ENCODE data around the gene KANK4.

The KANK4 gene

GRCh38 chr1:62268315-62268714 lies 50.9 kb downstream of the KANK4 start:
- Histone ChIP-seq H3K36me3 (ENCODE audit: control insufficient read depth in 5 of 5, insufficient read depth in 5 of 5, low read length in 5 of 5) (peaks cover 3 to 19% (median 13%) of the 10 kb centered on the region in 5 donors), H3K27ac (ENCODE audit: low read depth, low read length) (no peak overlapping the region), H3K27me3 (ENCODE audit: control insufficient read depth in 5 of 5, insufficient read depth in 4 of 5, low read length in 5 of 5) (no peaks in the 10 kb centered on the region), H3K4me1 (ENCODE audit: control insufficient read depth in 5 of 5, insufficient read depth in 5 of 5, low read length in 5 of 5) (peaks cover 0 to 17% (median 14%) of the 10 kb centered on the region in 5 donors), H3K4me3 (ENCODE audit: low read depth in 1 of 5, low read length in 5 of 5) (no peak overlapping the region), H3K9ac (ENCODE audit: low read length in 5 of 5) (no peak overlapping the region), H3K9me3 (ENCODE audit: control insufficient read depth in 5 of 5, low read length in 5 of 5) (no peaks in the 10 kb centered on the region)

DNA sequence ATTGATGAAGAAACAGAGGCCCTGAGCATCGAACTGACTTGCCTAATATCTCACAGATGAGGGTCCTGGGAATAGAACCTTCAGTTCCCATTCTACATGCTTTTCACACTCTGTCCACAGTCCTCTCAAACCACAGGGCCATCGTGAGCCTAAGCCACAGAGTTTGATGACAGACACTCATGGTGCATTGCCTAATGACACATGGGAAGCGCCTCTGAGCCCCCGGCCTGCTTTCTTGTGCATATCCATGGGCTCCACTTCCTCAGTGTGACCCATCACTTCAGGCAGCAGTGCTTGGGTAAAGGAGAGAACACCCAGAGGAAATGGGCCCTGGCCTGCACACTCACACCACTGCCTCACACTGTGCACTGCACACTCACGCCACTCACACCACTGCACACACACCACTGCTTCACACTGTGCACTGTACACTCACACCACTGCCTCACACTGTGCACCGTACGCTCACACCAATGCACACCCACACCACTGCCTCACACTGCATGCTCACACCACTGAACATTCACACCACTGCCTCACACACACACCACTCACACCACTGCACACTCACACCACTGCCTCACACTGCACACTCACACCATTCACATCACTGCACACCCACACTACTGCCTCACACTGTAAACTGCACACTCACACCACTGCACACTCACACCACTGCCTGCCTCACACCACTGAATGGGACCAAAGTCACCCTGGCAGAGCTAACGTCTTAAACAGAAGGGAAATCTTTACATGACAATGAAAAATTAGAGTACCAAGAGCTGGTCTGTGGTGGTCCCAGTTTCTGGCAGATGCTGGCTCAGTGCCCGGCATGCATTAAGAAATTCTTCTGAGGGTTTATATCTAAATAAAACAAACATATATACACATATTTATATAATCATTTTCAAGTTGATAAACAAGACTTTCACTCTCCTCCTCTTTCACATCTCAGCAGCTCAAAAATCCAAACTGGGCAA lies 53.0 kb downstream of the KANK4 start:
- Histone ChIP-seq H3K4me1 (ENCODE audit: control insufficient read depth in 5 of 5, insufficient read depth in 5 of 5, low read length in 5 of 5) (peaks cover 0 to 12% (median 9%) of the 10 kb centered on the region in 5 donors), H3K36me3 (ENCODE audit: control insufficient read depth in 5 of 5, insufficient read depth in 5 of 5, low read length in 5 of 5) (peaks cover 7 to 21% (median 13%) of the 10 kb centered on the region in 5 donors), H3K9ac (ENCODE audit: low read length in 5 of 5) (no peak overlapping the region), H3K27me3 (ENCODE audit: control insufficient read depth in 5 of 5, insufficient read depth in 4 of 5, low read length in 5 of 5) (no peaks in the 10 kb centered on the region), H3K9me3 (ENCODE audit: control insufficient read depth in 5 of 5, low read length in 5 of 5) (no peaks in the 10 kb centered on the region), H3K4me3 (ENCODE audit: low read depth in 1 of 5, low read length in 5 of 5) (no peak overlapping the region), H3K27ac (ENCODE audit: low read depth, low read length) (no peak overlapping the region)

- H3K9me3 ChIP-seq (ENCODE audit: control insufficient read depth in 5 of 5, low read length in 5 of 5): no peaks in the 10 kb centered on the region
- H3K4me1 ChIP-seq (ENCODE audit: control insufficient read depth in 5 of 5, insufficient read depth in 5 of 5, low read length in 5 of 5): peaks cover 0 to 10% (median 9%) of the 10 kb centered on the region in 5 donors
- H3K9ac ChIP-seq (ENCODE audit: low read length in 5 of 5): no peak overlapping the region
- no peak overlapping the region for H3K27ac ChIP-seq (ENCODE audit: low read depth, low read length)
- H3K27me3 ChIP-seq (ENCODE audit: control insufficient read depth in 5 of 5, insufficient read depth in 4 of 5, low read length in 5 of 5): no peaks in the 10 kb centered on the region
- peaks cover 7 to 26% (median 13%) of the 10 kb centered on the region in 5 donors for H3K36me3 ChIP-seq (ENCODE audit: control insufficient read depth in 5 of 5, insufficient read depth in 5 of 5, low read length in 5 of 5)
- H3K4me3 ChIP-seq (ENCODE audit: low read depth in 1 of 5, low read length in 5 of 5): no peak overlapping the region
Observed at GRCh38 chr1:62263814-62264353, 55.4 kb downstream of the KANK4 start.

DNA sequence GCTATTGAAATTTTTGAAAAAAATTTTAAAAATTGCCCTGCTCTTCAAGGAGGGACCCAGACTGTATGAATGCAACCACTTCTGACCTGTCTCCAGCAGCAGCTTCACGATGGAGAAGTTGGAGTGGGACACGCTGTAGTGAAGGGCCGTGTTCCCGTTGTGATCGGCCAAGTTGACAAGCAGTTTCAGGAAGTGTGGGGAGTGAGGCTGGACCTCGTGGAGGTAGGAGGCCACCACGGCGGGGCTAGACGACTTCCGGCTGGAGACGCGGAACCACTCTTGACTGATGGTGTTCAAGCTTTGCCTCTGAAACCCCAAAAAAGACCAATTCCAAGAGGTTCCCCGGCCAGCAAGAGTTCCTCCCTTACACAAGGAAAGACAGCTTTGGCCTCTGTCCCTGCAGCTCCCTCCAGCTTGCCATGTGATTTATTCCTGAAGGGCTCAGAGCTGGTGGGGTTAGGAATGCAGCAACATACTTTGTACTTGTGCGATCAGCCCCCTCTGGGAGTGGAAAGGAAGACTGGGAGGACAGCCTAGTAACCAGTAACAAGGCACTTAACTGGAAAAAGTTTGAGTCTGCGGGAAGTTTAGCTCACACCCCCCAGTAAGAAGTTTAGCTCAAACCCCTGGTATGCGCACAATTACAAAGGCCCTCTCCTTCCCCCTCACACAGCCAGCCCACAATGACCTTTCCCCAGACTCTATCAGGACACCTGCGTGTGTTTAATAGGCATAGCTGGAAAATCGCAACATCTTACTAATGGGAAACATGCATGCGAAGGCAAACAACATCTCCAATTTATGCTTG lies 56.0 kb downstream of the KANK4 start:
- Histone ChIP-seq H3K27me3 (ENCODE audit: control insufficient read depth in 5 of 5, insufficient read depth in 4 of 5, low read length in 5 of 5) (no peaks in the 10 kb centered on the region), H3K4me3 (ENCODE audit: low read depth in 1 of 5, low read length in 5 of 5) (no peak overlapping the region), H3K9me3 (ENCODE audit: control insufficient read depth in 5 of 5, low read length in 5 of 5) (no peaks in the 10 kb centered on the region), H3K36me3 (ENCODE audit: control insufficient read depth in 5 of 5, insufficient read depth in 5 of 5, low read length in 5 of 5) (peaks cover 10 to 28% (median 16%) of the 10 kb centered on the region in 5 donors), H3K27ac (ENCODE audit: low read depth, low read length) (no peak overlapping the region), H3K9ac (ENCODE audit: low read length in 5 of 5) (no peak overlapping the region), H3K4me1 (ENCODE audit: control insufficient read depth in 5 of 5, insufficient read depth in 5 of 5, low read length in 5 of 5) (peaks cover 0 to 10% (median 8%) of the 10 kb centered on the region in 5 donors)

DNA sequence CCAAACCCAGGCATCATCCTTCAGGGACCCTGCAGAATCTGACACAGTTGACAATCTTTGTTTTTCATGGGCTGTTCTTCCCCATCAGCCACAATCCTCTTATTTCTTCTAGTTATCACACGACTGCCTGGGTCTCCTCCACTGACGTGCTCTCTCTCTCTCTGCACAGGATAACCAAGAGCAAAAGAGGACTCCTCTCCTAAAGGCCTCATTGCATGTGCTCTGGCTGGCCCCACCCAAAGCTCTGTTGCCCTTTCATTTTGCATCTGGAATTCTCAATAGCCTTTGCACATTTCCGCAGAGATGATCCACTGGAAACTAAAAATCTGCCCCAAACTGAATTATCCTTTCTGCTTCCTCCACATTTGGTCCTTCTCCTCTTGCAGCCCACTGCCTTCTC lies 58.5 kb downstream of the KANK4 start:
- no peaks in the 10 kb centered on the region for H3K27me3 ChIP-seq (ENCODE audit: control insufficient read depth in 5 of 5, insufficient read depth in 4 of 5, low read length in 5 of 5)
- H3K4me1 ChIP-seq (ENCODE audit: control insufficient read depth in 5 of 5, insufficient read depth in 5 of 5, low read length in 5 of 5): peaks cover 0 to 10% (median 8%) of the 10 kb centered on the region in 5 donors
- no peaks in the 10 kb centered on the region for H3K9me3 ChIP-seq (ENCODE audit: control insufficient read depth in 5 of 5, low read length in 5 of 5)
- H3K36me3 ChIP-seq (ENCODE audit: control insufficient read depth in 5 of 5, insufficient read depth in 5 of 5, low read length in 5 of 5): peaks cover 4 to 23% (median 10%) of the 10 kb centered on the region in 5 donors
- no peak overlapping the region for H3K4me3 ChIP-seq (ENCODE audit: low read depth in 1 of 5, low read length in 5 of 5)
- H3K27ac ChIP-seq (ENCODE audit: low read depth, low read length): no peak overlapping the region
- H3K9ac ChIP-seq (ENCODE audit: low read length in 5 of 5): no peak overlapping the region

GRCh38 chr1:62259551-62259950 lies 59.7 kb downstream of the KANK4 start:
- peaks cover 0 to 10% (median 8%) of the 10 kb centered on the region in 5 donors for H3K4me1 ChIP-seq (ENCODE audit: control insufficient read depth in 5 of 5, insufficient read depth in 5 of 5, low read length in 5 of 5)
- no peak overlapping the region for H3K27ac ChIP-seq (ENCODE audit: low read depth, low read length)
- no peak overlapping the region for H3K9ac ChIP-seq (ENCODE audit: low read length in 5 of 5)
- H3K9me3 ChIP-seq (ENCODE audit: control insufficient read depth in 5 of 5, low read length in 5 of 5): no peaks in the 10 kb centered on the region
- H3K4me3 ChIP-seq (ENCODE audit: low read depth in 1 of 5, low read length in 5 of 5): no peak overlapping the region
- no peaks in the 10 kb centered on the region for H3K27me3 ChIP-seq (ENCODE audit: control insufficient read depth in 5 of 5, insufficient read depth in 4 of 5, low read length in 5 of 5)
- peaks cover 3 to 21% (median 10%) of the 10 kb centered on the region in 5 donors for H3K36me3 ChIP-seq (ENCODE audit: control insufficient read depth in 5 of 5, insufficient read depth in 5 of 5, low read length in 5 of 5)

DNA sequence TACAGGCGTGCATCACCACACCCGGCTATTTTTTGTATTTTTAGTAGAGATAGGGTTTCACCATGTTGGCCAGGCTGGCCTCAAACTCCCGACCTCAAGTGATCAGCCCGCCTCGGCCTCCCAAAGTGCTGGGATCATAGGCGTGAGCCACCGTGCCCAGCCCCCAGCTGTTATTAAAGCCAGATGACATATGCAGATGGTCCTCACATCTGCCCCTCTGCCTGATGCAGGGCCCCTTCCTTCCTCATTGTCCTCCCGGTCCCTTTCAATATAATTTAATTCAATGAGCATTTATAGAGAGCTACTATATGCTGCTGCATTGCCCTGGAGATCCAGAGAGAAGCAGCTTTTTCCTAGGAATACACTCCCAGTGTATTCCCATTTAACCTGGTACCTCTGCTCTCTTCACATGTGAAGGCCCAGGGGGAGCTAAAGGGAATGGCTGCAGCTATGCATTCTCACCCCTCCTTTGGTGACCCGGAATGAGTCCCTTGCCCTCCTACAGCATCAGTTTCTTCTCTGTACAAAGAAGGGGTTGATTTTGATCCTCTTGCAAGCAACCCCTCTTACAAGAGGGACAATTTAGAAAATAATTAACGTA lies 69.0 kb downstream of the KANK4 start:
- Histone ChIP-seq H3K4me3 (ENCODE audit: low read depth in 1 of 5, low read length in 5 of 5) (no peak overlapping the region), H3K4me1 (ENCODE audit: control insufficient read depth in 5 of 5, insufficient read depth in 5 of 5, low read length in 5 of 5) (no peaks in the 10 kb centered on the region), H3K9me3 (ENCODE audit: control insufficient read depth in 5 of 5, low read length in 5 of 5) (no peaks in the 10 kb centered on the region), H3K9ac (ENCODE audit: low read length in 5 of 5) (no peak overlapping the region), H3K27ac (ENCODE audit: low read depth, low read length) (no peak overlapping the region), H3K27me3 (ENCODE audit: control insufficient read depth in 5 of 5, insufficient read depth in 4 of 5, low read length in 5 of 5) (no peaks in the 10 kb centered on the region), H3K36me3 (ENCODE audit: control insufficient read depth in 5 of 5, insufficient read depth in 5 of 5, low read length in 5 of 5) (peaks cover 0 to 33% (median 18%) of the 10 kb centered on the region in 5 donors)

DNA sequence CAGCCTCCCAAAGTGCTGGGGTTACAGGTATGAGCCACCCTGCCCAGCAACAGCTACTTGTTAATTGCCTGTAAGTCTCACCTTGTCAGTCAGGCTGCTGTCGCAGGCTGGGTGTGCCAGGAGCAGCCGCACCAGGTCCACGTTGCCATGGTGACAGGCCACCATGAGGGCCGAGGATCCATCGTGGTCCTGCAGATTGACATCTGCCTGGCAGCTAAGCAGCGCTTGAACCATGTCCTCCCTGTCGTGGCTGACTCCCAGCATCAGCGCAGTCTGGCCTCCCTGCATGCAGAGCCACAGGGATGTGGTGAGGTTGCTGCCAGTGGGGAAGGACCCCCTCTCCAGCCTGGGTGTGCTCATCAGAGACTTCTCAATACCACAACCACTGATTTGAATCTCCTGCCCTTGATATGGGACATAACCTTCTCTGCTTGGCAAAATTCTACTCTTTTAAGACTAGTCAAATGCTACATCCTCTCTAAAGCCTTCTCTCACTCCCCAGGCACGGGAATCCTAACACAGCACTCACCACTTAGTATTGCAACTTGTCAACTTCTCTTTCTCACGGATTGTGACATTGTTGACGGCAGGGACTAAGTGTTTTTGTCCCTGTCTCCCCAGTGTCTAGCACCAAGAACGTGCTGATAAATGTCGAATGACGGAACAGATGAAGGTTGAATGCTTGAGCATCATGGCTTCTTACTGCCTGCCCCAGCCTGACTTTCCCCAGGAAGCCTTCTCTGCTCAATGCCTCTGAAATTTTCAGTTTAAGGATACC lies 71.7 kb downstream of the KANK4 start:
- Histone ChIP-seq H3K9ac (ENCODE audit: low read length in 5 of 5) (no peak overlapping the region), H3K27ac (ENCODE audit: low read depth, low read length) (no peak overlapping the region), H3K4me3 (ENCODE audit: low read depth in 1 of 5, low read length in 5 of 5) (no peak overlapping the region), H3K27me3 (ENCODE audit: control insufficient read depth in 5 of 5, insufficient read depth in 4 of 5, low read length in 5 of 5) (no peaks in the 10 kb centered on the region), H3K4me1 (ENCODE audit: control insufficient read depth in 5 of 5, insufficient read depth in 5 of 5, low read length in 5 of 5) (no peaks in the 10 kb centered on the region), H3K36me3 (ENCODE audit: control insufficient read depth in 5 of 5, insufficient read depth in 5 of 5, low read length in 5 of 5) (peaks cover 0 to 35% (median 17%) of the 10 kb centered on the region in 5 donors), H3K9me3 (ENCODE audit: control insufficient read depth in 5 of 5, low read length in 5 of 5) (no peaks in the 10 kb centered on the region)

- Histone ChIP-seq H3K9ac (ENCODE audit: low read length in 5 of 5) (no peak overlapping the region), H3K9me3 (ENCODE audit: control insufficient read depth in 5 of 5, low read length in 5 of 5) (no peaks in the 10 kb centered on the region), H3K36me3 (ENCODE audit: control insufficient read depth in 5 of 5, insufficient read depth in 5 of 5, low read length in 5 of 5) (peaks cover 0 to 28% (median 6%) of the 10 kb centered on the region in 5 donors), H3K4me1 (ENCODE audit: control insufficient read depth in 5 of 5, insufficient read depth in 5 of 5, low read length in 5 of 5) (peaks cover 0 to 6% (median 0%) of the 10 kb centered on the region in 5 donors), H3K27ac (ENCODE audit: low read depth, low read length) (no peak overlapping the region), H3K27me3 (ENCODE audit: control insufficient read depth in 5 of 5, insufficient read depth in 4 of 5, low read length in 5 of 5) (no peaks in the 10 kb centered on the region), H3K4me3 (ENCODE audit: low read depth in 1 of 5, low read length in 5 of 5) (no peak overlapping the region)
Observed at GRCh38 chr1:62245201-62245600, 74.0 kb downstream of the KANK4 start.

Measured in subcutaneous abdominal adipose tissue (tissue), 5 donors.